OCI-LY3 (cell line): Measurements from ENCODE around the gene ASB7.

Source experiments
- H2AFZ ChIP-seq: fragments of 200-600, 300-600 bp; shearing (Covaris generic); 2 replicates; pipeline ENCODE4 v1.6.0; 2014; ENCODE audit warnings: antibody characterized with exemption, low read depth, low read length
- H3K27ac ChIP-seq: fragments of 200-600, 300-600 bp; sonication (generic); 2 replicates; pipeline ENCODE4 v1.5.1; 2014; ENCODE audit warnings: mild to moderate bottlenecking, low read length, moderate library complexity, mixed read lengths
- H3K27me3 ChIP-seq: fragments of 200-600, 300-600 bp; sonication (generic); 2 replicates; pipeline ENCODE4 v1.6.1; 2014; ENCODE audit warnings: low read depth, low read length, mixed read lengths
- H3K36me3 ChIP-seq: fragments of 200-600, 300-600 bp; sonication (generic); replicated peaks from 2 replicates; pipeline ENCODE3; 2014; ENCODE audit warnings: low read depth, low read length, mixed read lengths
- H3K4me1 ChIP-seq: fragments of 300-600, 200-600 bp; sonication (generic); 2 replicates; pipeline ENCODE4 v1.6.1; 2014; ENCODE audit warnings: low read length, mixed read lengths
- H3K4me2 ChIP-seq: fragments of 200-600, 300-600 bp; sonication (generic); 2 replicates; pipeline ENCODE4 v1.6.1; 2014; ENCODE audit warnings: low read length, mixed read lengths
- H3K4me3 ChIP-seq: fragments of 300-600, 200-600 bp; sonication (generic); 2 replicates; pipeline ENCODE4 v1.5.1; 2014; ENCODE audit warnings: antibody characterized with exemption, mild to moderate bottlenecking, low read length, moderate library complexity
- H3K79me2 ChIP-seq: fragments of 300-600, 200-600 bp; shearing (Covaris generic); 2 replicates; pipeline ENCODE4 v1.6.1; 2014; ENCODE audit warnings: mild to moderate bottlenecking, low read length, mixed read lengths
- H3K9ac ChIP-seq: fragments of 300-600, 200-600 bp; shearing (Covaris generic); 2 replicates; pipeline ENCODE4 v1.6.0; 2014; ENCODE audit warnings: mild to moderate bottlenecking, low read length, moderate library complexity
- H3K9me3 ChIP-seq: fragments of 200-600, 300-600 bp; shearing (Covaris generic); 2 replicates; pipeline ENCODE4 v1.6.1; 2014; ENCODE audit warnings: low read length, mixed read lengths; ENCODE audit not compliant: insufficient read depth
- H4K20me1 ChIP-seq: fragments of 200-600, 300-600 bp; sonication (generic); 2 replicates; pipeline ENCODE4 v1.6.1; 2016; ENCODE audit warnings: low read length, mixed read lengths; ENCODE audit not compliant: insufficient read depth
- EZH2phosphoT487 ChIP-seq: fragments of 200-600 bp; shearing (Covaris generic); IDR thresholded peaks from 2 replicates; pipeline ENCODE4 v1.6.1; 2018; ENCODE audit warnings: antibody characterized with exemption, mixed run types, low read depth
- TF ChIP-seq, protein P1 (sequence below): fragments of 200-600, 300-600 bp; sonication (generic); IDR thresholded peaks from 2 replicates; pipeline ENCODE4 v1.5.1; 2014; ENCODE audit warnings: antibody characterized with exemption, low read length, low read depth

The ASB7 gene

GRCh38 chr15:100687582-100688141, 85.3 kb downstream of the ASB7 start:
- Histone ChIP-seq H4K20me1 (no peaks in the 10 kb centered on the region), H3K4me3 (no peak overlapping the region), H2AFZ (no peak overlapping the region), H3K79me2 (no peaks in the 10 kb centered on the region), H3K27me3 (no peaks in the 10 kb centered on the region), H3K36me3 (no peaks in the 10 kb centered on the region), H3K27ac (no peak overlapping the region), H3K4me2 (no peak overlapping the region), H3K9me3 (no peaks in the 10 kb centered on the region), H3K4me1 (peaks cover 18% of the 10 kb centered on the region), H3K9ac (no peak overlapping the region)
- TF ChIP-seq EZH2phosphoT487 = no peak
- TF ChIP-seq, protein P1, sequence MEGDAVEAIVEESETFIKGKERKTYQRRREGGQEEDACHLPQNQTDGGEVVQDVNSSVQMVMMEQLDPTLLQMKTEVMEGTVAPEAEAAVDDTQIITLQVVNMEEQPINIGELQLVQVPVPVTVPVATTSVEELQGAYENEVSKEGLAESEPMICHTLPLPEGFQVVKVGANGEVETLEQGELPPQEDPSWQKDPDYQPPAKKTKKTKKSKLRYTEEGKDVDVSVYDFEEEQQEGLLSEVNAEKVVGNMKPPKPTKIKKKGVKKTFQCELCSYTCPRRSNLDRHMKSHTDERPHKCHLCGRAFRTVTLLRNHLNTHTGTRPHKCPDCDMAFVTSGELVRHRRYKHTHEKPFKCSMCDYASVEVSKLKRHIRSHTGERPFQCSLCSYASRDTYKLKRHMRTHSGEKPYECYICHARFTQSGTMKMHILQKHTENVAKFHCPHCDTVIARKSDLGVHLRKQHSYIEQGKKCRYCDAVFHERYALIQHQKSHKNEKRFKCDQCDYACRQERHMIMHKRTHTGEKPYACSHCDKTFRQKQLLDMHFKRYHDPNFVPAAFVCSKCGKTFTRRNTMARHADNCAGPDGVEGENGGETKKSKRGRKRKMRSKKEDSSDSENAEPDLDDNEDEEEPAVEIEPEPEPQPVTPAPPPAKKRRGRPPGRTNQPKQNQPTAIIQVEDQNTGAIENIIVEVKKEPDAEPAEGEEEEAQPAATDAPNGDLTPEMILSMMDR = no peak

- no peak overlapping the region for H3K27ac ChIP-seq
These were observed 86.2 kb downstream of the ASB7 start for GRCh38 chr15:100688549-100689120.

GRCh38 chr15:100689131-100689899, 86.9 kb downstream of the ASB7 start:
- Histone ChIP-seq H3K9ac (no peak overlapping the region), H4K20me1 (no peaks in the 10 kb centered on the region), H3K9me3 (no peaks in the 10 kb centered on the region), H3K4me3 (no peak overlapping the region), H3K36me3 (no peaks in the 10 kb centered on the region), H3K27me3 (no peaks in the 10 kb centered on the region), H3K4me1 (peaks cover 24% of the 10 kb centered on the region), H3K79me2 (no peaks in the 10 kb centered on the region), H2AFZ (no peak overlapping the region), H3K27ac (no peak overlapping the region), H3K4me2 (no peak overlapping the region)
- TF ChIP-seq EZH2phosphoT487 = no peak
- TF ChIP-seq, protein P1 = no peak

More at GRCh38 chr15:100688549-100689120, 86.2 kb downstream of the ASB7 start:
- Histone ChIP-seq H3K9ac (no peak overlapping the region), H3K79me2 (no peaks in the 10 kb centered on the region), H4K20me1 (no peaks in the 10 kb centered on the region), H3K27me3 (no peaks in the 10 kb centered on the region), H3K36me3 (no peaks in the 10 kb centered on the region), H3K4me1 (peaks cover 26% of the 10 kb centered on the region), H3K4me3 (no peak overlapping the region), H2AFZ (no peak overlapping the region), H3K9me3 (no peaks in the 10 kb centered on the region), H3K4me2 (no peak overlapping the region)
- TF ChIP-seq, protein P1 = no peak
- TF ChIP-seq EZH2phosphoT487 = no peak

GRCh38 chr15:100690032-100690794, 87.8 kb downstream of the ASB7 start:
- Histone ChIP-seq H3K4me3 (no peak overlapping the region), H3K36me3 (no peaks in the 10 kb centered on the region), H3K27ac (no peak overlapping the region), H3K4me1 (peaks cover 15% of the 10 kb centered on the region), H3K27me3 (no peaks in the 10 kb centered on the region), H3K79me2 (no peaks in the 10 kb centered on the region), H3K9me3 (no peaks in the 10 kb centered on the region), H3K9ac (no peak overlapping the region), H4K20me1 (no peaks in the 10 kb centered on the region), H3K4me2 (no peak overlapping the region), H2AFZ (no peak overlapping the region)
- TF ChIP-seq, protein P1 = no peak
- TF ChIP-seq EZH2phosphoT487 = no peak
